HG03108 (cell line): Measurements from ENCODE around the gene AGAP1.

Experiments used
- ATAC-seq: cut with Tn5 transposase; IDR thresholded peaks from one replicate; pipeline ENCODE4 v1.9.1; 2021; ENCODE audit warnings: moderate library complexity; ENCODE audit not compliant: unreplicated experiment

The AGAP1 gene

GRCh38 chr2:236171680-236172254, 677.9 kb downstream of the AGAP1 start:
- no peak for ATAC-seq

- ATAC-seq: no peak
Measured at GRCh38 chr2:236172255-236173035, 678.6 kb downstream of the AGAP1 start.

- no peak for ATAC-seq
Measured at GRCh38 chr2:236173036-236173728, 679.3 kb downstream of the AGAP1 start.

- no peak for ATAC-seq
Measured at GRCh38 chr2:236173729-236174607, 680.1 kb downstream of the AGAP1 start.

- no peak for ATAC-seq
Measured at GRCh38 chr2:236175548-236176150, 681.8 kb downstream of the AGAP1 start.

GRCh38 chr2:236176417-236176816, 682.6 kb downstream of the AGAP1 start:
- no peak for ATAC-seq

- ATAC-seq: no peak
Measured at GRCh38 chr2:236176951-236177350, 683.1 kb downstream of the AGAP1 start.

GRCh38 chr2:236177604-236177966, 683.7 kb downstream of the AGAP1 start:
- ATAC-seq: no peak

- ATAC-seq: no peak
Measured at GRCh38 chr2:236177967-236178889, 684.4 kb downstream of the AGAP1 start.

GRCh38 chr2:236178890-236179235, 685.0 kb downstream of the AGAP1 start:
- ATAC-seq: no peak

GRCh38 chr2:236179236-236180075, 685.6 kb downstream of the AGAP1 start:
- no peak for ATAC-seq

GRCh38 chr2:236180076-236180816, 686.4 kb downstream of the AGAP1 start:
- ATAC-seq: no peak

- no peak for ATAC-seq
Measured at GRCh38 chr2:236180831-236181453, 687.1 kb downstream of the AGAP1 start.
